H9 (cell line): Measurements from ENCODE around the gene TENM4. TPM values are rescaled to one million over a fixed set of nuclear protein-coding genes. Genes with fewer than 3 reads are reported as not detected.

Source experiments
- DNase-seq: peaks from one replicate; pipeline ENCODE4 v3.0.0-alpha.2; 2017
- H2AFZ ChIP-seq: one replicate; pipeline ENCODE4 v1.6.1; 2013; ENCODE audit warnings: mild to moderate bottlenecking, low read length, control low read depth, moderate library complexity
- H2AK5ac ChIP-seq: 2 replicates; pipeline ENCODE4 v1.6.1; 2013; ENCODE audit warnings: low read length, control low read depth, mixed read lengths; ENCODE audit not compliant: insufficient read length
- H2BK120ac ChIP-seq: one replicate; pipeline ENCODE4 v1.6.1; 2013; ENCODE audit warnings: low read depth, mild to moderate bottlenecking, low read length, control low read depth, inconsistent platforms; ENCODE audit not compliant: poor library complexity, severe bottlenecking
- H2BK12ac ChIP-seq: 2 replicates; pipeline ENCODE4 v1.6.1; 2013; ENCODE audit warnings: low read length, control low read depth, mixed read lengths, low read depth; ENCODE audit not compliant: insufficient read length
- H2BK15ac ChIP-seq: 2 replicates; pipeline ENCODE4 v1.6.1; 2013; ENCODE audit warnings: low read depth, low read length, control low read depth
- H2BK20ac ChIP-seq: one replicate; pipeline ENCODE4 v1.6.1; 2013; ENCODE audit warnings: low read depth, mild to moderate bottlenecking, low read length, control low read depth, inconsistent platforms; ENCODE audit not compliant: poor library complexity, severe bottlenecking
- H2BK5ac ChIP-seq: 2 replicates; pipeline ENCODE4 v1.6.1; 2013; ENCODE audit warnings: low read length, control low read depth, mixed read lengths; ENCODE audit not compliant: insufficient read length
- H3K14ac ChIP-seq: 2 replicates; pipeline ENCODE4 v1.6.1; 2013; ENCODE audit warnings: low read length, control low read depth; ENCODE audit not compliant: insufficient read depth
- H3K18ac ChIP-seq: 2 replicates; pipeline ENCODE4 v1.6.1; 2013; ENCODE audit warnings: low read depth, mild to moderate bottlenecking, mixed read lengths, low read length, control low read depth; ENCODE audit not compliant: insufficient read length
- H3K23ac ChIP-seq: 2 replicates; pipeline ENCODE4 v1.6.1; 2013; ENCODE audit warnings: low read length, control low read depth, mixed read lengths, low read depth; ENCODE audit not compliant: insufficient read length
- H3K23me2 ChIP-seq: 2 replicates; pipeline ENCODE4 v1.6.1; 2013; ENCODE audit warnings: low read depth, mild to moderate bottlenecking, mixed read lengths, low read length, control low read depth; ENCODE audit not compliant: insufficient read length, poor library complexity, severe bottlenecking
- H3K27ac ChIP-seq: 2 replicates; pipeline ENCODE4 v1.5.1; 2013; ENCODE audit warnings: low read length, control low read depth, mixed read lengths, low read depth; ENCODE audit not compliant: insufficient read length
- H3K27me3 ChIP-seq: 2 replicates; pipeline ENCODE4 v1.6.1; 2013; ENCODE audit warnings: low read length, control low read depth, inconsistent platforms; ENCODE audit not compliant: insufficient read depth
- H3K4ac ChIP-seq: 2 replicates; pipeline ENCODE4 v1.6.1; 2013; ENCODE audit warnings: low read depth, mild to moderate bottlenecking, control low read depth, inconsistent platforms, low read length, moderate library complexity
- H3K4me1 ChIP-seq: 2 replicates; pipeline ENCODE4 v1.6.1; 2013; ENCODE audit warnings: low read length, control low read depth, inconsistent platforms; ENCODE audit not compliant: insufficient read depth
- H3K4me2 ChIP-seq: 2 replicates; pipeline ENCODE4 v1.6.1; 2013; ENCODE audit warnings: low read length, control low read depth, mixed read lengths; ENCODE audit not compliant: insufficient read length, insufficient read depth
- H3K56ac ChIP-seq: 2 replicates; pipeline ENCODE4 v1.6.1; 2013; ENCODE audit warnings: low read depth, mild to moderate bottlenecking, mixed read lengths, low read length, control low read depth; ENCODE audit not compliant: insufficient read length
- H3K79me1 ChIP-seq: 2 replicates; pipeline ENCODE4 v1.6.1; 2013; ENCODE audit warnings: low read depth, mild to moderate bottlenecking, moderate library complexity, low read length, control low read depth, inconsistent platforms; ENCODE audit not compliant: insufficient read depth, poor library complexity, severe bottlenecking
- H3K79me2 ChIP-seq: 2 replicates; pipeline ENCODE4 v1.6.1; 2013; ENCODE audit warnings: low read length, control low read depth, inconsistent platforms; ENCODE audit not compliant: insufficient read depth
- H3K9ac ChIP-seq: 2 replicates; pipeline ENCODE4 v1.6.1; 2013; ENCODE audit warnings: low read length, control low read depth, mixed read lengths; ENCODE audit not compliant: insufficient read length; ENCODE audit errors: extremely low read depth
- H3K9me3 ChIP-seq: one replicate; pipeline ENCODE4 v1.6.1; 2013; ENCODE audit warnings: low read depth, low read length, inconsistent platforms; ENCODE audit not compliant: control insufficient read depth
- H3T11ph ChIP-seq: one replicate; pipeline ENCODE4 v1.6.1; 2013; ENCODE audit warnings: mild to moderate bottlenecking, low read length, control low read depth, inconsistent platforms
- H4K20me1 ChIP-seq: one replicate; pipeline ENCODE4 v1.6.1; 2013; ENCODE audit not compliant: control insufficient read depth, insufficient read length, insufficient read depth
- H4K5ac ChIP-seq: 2 replicates; pipeline ENCODE4 v1.6.1; 2013; ENCODE audit warnings: low read depth, mild to moderate bottlenecking, mixed read lengths, low read length, control low read depth; ENCODE audit not compliant: insufficient read length
- H4K8ac ChIP-seq: replicated peaks from 2 replicates; pipeline ENCODE4 v1.6.1; 2013; ENCODE audit warnings: low read length, control low read depth, mixed read lengths, low read depth; ENCODE audit not compliant: insufficient read length
- H4K91ac ChIP-seq: 2 replicates; pipeline ENCODE4 v1.6.1; 2013; ENCODE audit warnings: low read depth, mild to moderate bottlenecking, moderate library complexity, mixed read lengths, low read length, control low read depth; ENCODE audit not compliant: insufficient read length
- H3K27ac Mint-ChIP-seq, 3 experiments: 2 replicates in 2 of 3; 3 replicates in 1 of 3; pipeline ENCODE4 v1.8.0; 2020 to 2021; ENCODE audit warnings: mixed read lengths in 3 of 3, mild to moderate bottlenecking in 1 of 3, moderate library complexity in 1 of 3
- H3K27me3 Mint-ChIP-seq: 2 replicates; pipeline ENCODE4 v1.8.0; 2021; ENCODE audit warnings: low read depth, mild to moderate bottlenecking, moderate library complexity, mixed read lengths
- H3K36me3 Mint-ChIP-seq, 3 experiments: 2 replicates in 2 of 3; 3 replicates in 1 of 3; pipeline ENCODE4 v1.8.0; 2020 to 2021; ENCODE audit warnings: low read depth in 3 of 3, mixed read lengths in 3 of 3; ENCODE audit not compliant: insufficient read depth in 1 of 3
- H3K4me1 Mint-ChIP-seq, 2 experiments: 2 replicates each; pipeline ENCODE4 v1.8.0; 2020; ENCODE audit warnings: mixed read lengths in 2 of 2
- H3K4me3 Mint-ChIP-seq, 2 experiments: 2 replicates in 1 of 2; 3 replicates in 1 of 2; pipeline ENCODE4 v1.8.0; 2020 to 2021; ENCODE audit warnings: mild to moderate bottlenecking in 2 of 2, mixed read lengths in 2 of 2, moderate library complexity in 1 of 2
- H3K9me3 Mint-ChIP-seq, 2 experiments: 2 replicates in 1 of 2; 3 replicates in 1 of 2; pipeline ENCODE4 v1.8.0; 2020; ENCODE audit warnings: mild to moderate bottlenecking in 2 of 2, mixed read lengths in 2 of 2, moderate library complexity in 1 of 2
- CTCF ChIP-seq: fragments of 200-600 bp; sonication (generic); conservative IDR thresholded peaks from 3 replicates; pipeline ENCODE4 v1.8.0; 2021; ENCODE audit warnings: antibody characterized with exemption, mild to moderate bottlenecking
- WGBS: extraction: QIAGEN DNeasy Blood & Tissue Kit; methylation state at CpG from one replicate; pipeline ENCODE4 v1.1.7; 2013; ENCODE audit warnings: missing lambda C conversion rate, low lambda C conversion rate, mixed read lengths; ENCODE audit not compliant: insufficient read length; ENCODE audit errors: extremely low coverage; 5-methylcytosine and 5-hydroxymethylcytosine counted together
- total RNA-seq: library from RNA; stranded (reverse); gene quantifications from 2 replicates; pipeline ENCODE4 v1.2.1, GENCODE V29; 2021

Gene TENM4
- total RNA-seq, 1 experiment from 2014 or later: 4.6 TPM

- Histone ChIP-seq H3K4me1 (no peaks in the 10 kb centered on the region; the same call in 1 of the 2 replicates), H3K27ac (no peak overlapping the region), H3K23ac (no peak overlapping the region), H3K4me2 (no peak overlapping the region), H3K23me2 (no peaks in the 10 kb centered on the region), H3T11ph (no peak overlapping the region), H3K18ac (no peak overlapping the region), H4K8ac (no peak overlapping the region), H4K91ac (no peak overlapping the region), H3K79me2 (no peaks in the 10 kb centered on the region), H2BK120ac (no peak overlapping the region), H3K9ac (no peak overlapping the region), H3K9me3 (no peaks in the 10 kb centered on the region), H2BK12ac (no peak overlapping the region), H2BK15ac (no peak overlapping the region), H2BK20ac (no peak overlapping the region), H4K5ac (no peak overlapping the region), H2AFZ (no peak overlapping the region), H3K79me1 (no peaks in the 10 kb centered on the region), H2BK5ac (no peak overlapping the region), H3K14ac (no peak overlapping the region), H3K56ac (no peak overlapping the region), H3K27me3 (no peaks in the 10 kb centered on the region), H4K20me1 (no peaks in the 10 kb centered on the region), H3K4ac (no peak overlapping the region), H2AK5ac (no peak overlapping the region)
- TF ChIP-seq CTCF: no peak
- no peak for DNase-seq
- no peaks in the 10 kb centered on the region for H3K9me3 Mint-ChIP-seq
- no peaks in the 10 kb centered on the region for H3K36me3 Mint-ChIP-seq
- no CpG with 5 or more reads among the region's 1 CpG for WGBS
- peaks cover 19 to 24% of the 10 kb centered on the region in 2 experiments for H3K4me1 Mint-ChIP-seq
- H3K27me3 Mint-ChIP-seq: peaks cover 8% of the 10 kb centered on the region
- no peak overlapping the region for H3K27ac Mint-ChIP-seq
- no peak overlapping the region; a peak in 1 of 5 replicates for H3K4me3 Mint-ChIP-seq
Observed at GRCh38 chr11:79068356-79068755, 372.5 kb downstream of the TENM4 start.
